PFSK-1 (cell line): ENCODE data around the gene EFR3B.

ENCODE experiments used
- POLR2AphosphoS5 ChIP-seq: IDR thresholded peaks from 2 replicates; pipeline ENCODE4 v1.6.1; 2012; ENCODE audit warnings: low read depth, mild to moderate bottlenecking, control low read depth, low read length, moderate library complexity
- TAF1 ChIP-seq: IDR thresholded peaks from 2 replicates; pipeline ENCODE4 v1.6.1; 2012; ENCODE audit warnings: low read length, control low read depth, borderline replicate concordance; ENCODE audit not compliant: insufficient read depth
- TF ChIP-seq, protein P1 (sequence below), 2 experiments: IDR thresholded peaks; 2 replicates each; pipeline versions ENCODE4 v1.6.1 to v1.8.0; 2011 to 2012; ENCODE audit warnings: low read depth in 2 of 2, low read length in 2 of 2, control low read depth in 1 of 2, inconsistent platforms in 1 of 2, mild to moderate bottlenecking in 1 of 2, moderate library complexity in 1 of 2; ENCODE audit not compliant: insufficient read depth in 1 of 2

DNA sequence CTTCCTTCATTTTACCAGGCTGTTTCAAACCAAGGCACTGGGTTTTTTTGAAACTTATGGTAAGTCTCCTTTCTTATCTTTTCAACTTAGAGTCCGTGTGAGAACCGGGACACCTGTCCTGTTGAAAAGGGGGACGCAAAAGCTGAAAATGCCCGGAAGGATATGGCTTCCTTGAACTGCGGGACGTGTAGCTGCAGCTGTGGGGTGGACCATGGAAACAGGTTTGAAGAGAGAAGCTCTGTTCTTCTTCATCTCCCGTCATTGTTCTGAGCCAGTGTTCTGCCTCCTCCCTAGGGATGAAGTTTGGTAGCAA is 40.6 kb upstream of the EFR3B start:
- no peak for TF ChIP-seq TAF1
- no peak for TF ChIP-seq POLR2AphosphoS5
- TF ChIP-seq, protein P1, sequence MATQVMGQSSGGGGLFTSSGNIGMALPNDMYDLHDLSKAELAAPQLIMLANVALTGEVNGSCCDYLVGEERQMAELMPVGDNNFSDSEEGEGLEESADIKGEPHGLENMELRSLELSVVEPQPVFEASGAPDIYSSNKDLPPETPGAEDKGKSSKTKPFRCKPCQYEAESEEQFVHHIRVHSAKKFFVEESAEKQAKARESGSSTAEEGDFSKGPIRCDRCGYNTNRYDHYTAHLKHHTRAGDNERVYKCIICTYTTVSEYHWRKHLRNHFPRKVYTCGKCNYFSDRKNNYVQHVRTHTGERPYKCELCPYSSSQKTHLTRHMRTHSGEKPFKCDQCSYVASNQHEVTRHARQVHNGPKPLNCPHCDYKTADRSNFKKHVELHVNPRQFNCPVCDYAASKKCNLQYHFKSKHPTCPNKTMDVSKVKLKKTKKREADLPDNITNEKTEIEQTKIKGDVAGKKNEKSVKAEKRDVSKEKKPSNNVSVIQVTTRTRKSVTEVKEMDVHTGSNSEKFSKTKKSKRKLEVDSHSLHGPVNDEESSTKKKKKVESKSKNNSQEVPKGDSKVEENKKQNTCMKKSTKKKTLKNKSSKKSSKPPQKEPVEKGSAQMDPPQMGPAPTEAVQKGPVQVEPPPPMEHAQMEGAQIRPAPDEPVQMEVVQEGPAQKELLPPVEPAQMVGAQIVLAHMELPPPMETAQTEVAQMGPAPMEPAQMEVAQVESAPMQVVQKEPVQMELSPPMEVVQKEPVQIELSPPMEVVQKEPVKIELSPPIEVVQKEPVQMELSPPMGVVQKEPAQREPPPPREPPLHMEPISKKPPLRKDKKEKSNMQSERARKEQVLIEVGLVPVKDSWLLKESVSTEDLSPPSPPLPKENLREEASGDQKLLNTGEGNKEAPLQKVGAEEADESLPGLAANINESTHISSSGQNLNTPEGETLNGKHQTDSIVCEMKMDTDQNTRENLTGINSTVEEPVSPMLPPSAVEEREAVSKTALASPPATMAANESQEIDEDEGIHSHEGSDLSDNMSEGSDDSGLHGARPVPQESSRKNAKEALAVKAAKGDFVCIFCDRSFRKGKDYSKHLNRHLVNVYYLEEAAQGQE (IDR thresholded peaks at IDR 0.05; ENCODE audit: insufficient read depth in 1 of 2, low read depth in 2 of 2, low read length in 2 of 2), result no peak
